Upper lobe of left lung (tissue), 6 donors: ENCODE measurements around the gene MAP2K7. TPM values are rescaled to one million over a fixed set of nuclear protein-coding genes. Genes with fewer than 3 reads are reported as not detected.

Experiments
- ATAC-seq, 2 donors: fragments of 200-7000 bp; cut with Tn5 transposase; one replicate each; pipeline ENCODE4 v1.9.1; 2022; ENCODE audit warnings: mild to moderate bottlenecking in 2 of 2, moderate library complexity in 2 of 2; ENCODE audit not compliant: low FRiP score in 2 of 2
- DNase-seq, 2 donors: peaks; one replicate each; pipeline ENCODE4 v3.0.0-alpha.2; 2019 to 2020
- H3K27ac ChIP-seq, 4 donors: fragments of 200-600 bp; sonication (generic); one replicate each; pipeline ENCODE4 v1.5.1; 2016 to 2019
- H3K27me3 ChIP-seq, 4 donors: fragments of 200-600 bp; sonication (generic); one replicate each; pipeline ENCODE4 v1.5.1; 2017 to 2019
- H3K36me3 ChIP-seq, 4 donors: fragments of 200-600 bp; sonication (generic); one replicate each; pipeline ENCODE4 v1.5.1; 2016 to 2019
- H3K4me1 ChIP-seq, 4 donors: fragments of 200-600 bp; sonication (generic); one replicate each; pipeline ENCODE4 v1.5.1; 2018 to 2019
- H3K4me3 ChIP-seq, 4 donors: fragments of 200-600 bp; sonication (generic); one replicate each; pipeline ENCODE4 v1.5.1; 2017 to 2019; ENCODE audit warnings: mild to moderate bottlenecking in 2 of 4, moderate library complexity in 1 of 4
- H3K9me3 ChIP-seq, 4 donors: fragments of 200-600 bp; sonication (generic); one replicate each; pipeline ENCODE4 v1.5.1; 2018 to 2019
- EP300 ChIP-seq, 4 donors: sonication (generic); formaldehyde crosslinking; IDR thresholded peaks; one replicate each; pipeline ENCODE4 v1.5.1; 2017; ENCODE audit warnings: antibody characterized with exemption in 4 of 4, control low read depth in 2 of 4
- POLR2A ChIP-seq, 4 donors: fragments of 450-650 bp; IDR thresholded peaks; one replicate each; pipeline ENCODE4 v1.5.1; 2016 to 2017; ENCODE audit warnings: antibody characterized with exemption in 4 of 4, mild to moderate bottlenecking in 2 of 4
- POLR2AphosphoS5 ChIP-seq, 2 donors: sonication (generic); formaldehyde crosslinking; IDR thresholded peaks; one replicate each; pipeline ENCODE4 v1.5.1; 2017; ENCODE audit warnings: antibody characterized with exemption in 2 of 2
- WGBS, 2 donors: methylation state at CpG; one replicate each; pipeline ENCODE4 v1.1.5; 2017 to 2018; 5-methylcytosine and 5-hydroxymethylcytosine counted together
- total RNA-seq, 6 donors: library from RNA; depleted of rRNA in 4 of 6; stranded (reverse); fragments of >200 nt in 4 of 6; gene quantifications; one replicate each; pipeline versions ENCODE4 v1.1.0 to v1.2.1, GENCODE V29; 2016 to 2021
- TF ChIP-seq, protein P1 (sequence below), 6 experiments: fragments of 450-650 bp in 4 of 6; fragments of 200-600 bp in 2 of 6; sonication (generic) in 2 of 6; IDR thresholded peaks; one replicate each; pipeline ENCODE4 v1.5.1; 2016 to 2019; ENCODE audit warnings: antibody characterized with exemption in 6 of 6
- donor health status: DM: no; HTN: no; CAD: no; lungs with moderate emphysema.
- donor health status: DM: no; HTN: yes; CAD: no; lungs with severe emphysema.

MAP2K7 gene
- total RNA-seq, 6 donors from 2014 or later, result 21.1 to 61.8 (median 33.0) TPM

DNA sequence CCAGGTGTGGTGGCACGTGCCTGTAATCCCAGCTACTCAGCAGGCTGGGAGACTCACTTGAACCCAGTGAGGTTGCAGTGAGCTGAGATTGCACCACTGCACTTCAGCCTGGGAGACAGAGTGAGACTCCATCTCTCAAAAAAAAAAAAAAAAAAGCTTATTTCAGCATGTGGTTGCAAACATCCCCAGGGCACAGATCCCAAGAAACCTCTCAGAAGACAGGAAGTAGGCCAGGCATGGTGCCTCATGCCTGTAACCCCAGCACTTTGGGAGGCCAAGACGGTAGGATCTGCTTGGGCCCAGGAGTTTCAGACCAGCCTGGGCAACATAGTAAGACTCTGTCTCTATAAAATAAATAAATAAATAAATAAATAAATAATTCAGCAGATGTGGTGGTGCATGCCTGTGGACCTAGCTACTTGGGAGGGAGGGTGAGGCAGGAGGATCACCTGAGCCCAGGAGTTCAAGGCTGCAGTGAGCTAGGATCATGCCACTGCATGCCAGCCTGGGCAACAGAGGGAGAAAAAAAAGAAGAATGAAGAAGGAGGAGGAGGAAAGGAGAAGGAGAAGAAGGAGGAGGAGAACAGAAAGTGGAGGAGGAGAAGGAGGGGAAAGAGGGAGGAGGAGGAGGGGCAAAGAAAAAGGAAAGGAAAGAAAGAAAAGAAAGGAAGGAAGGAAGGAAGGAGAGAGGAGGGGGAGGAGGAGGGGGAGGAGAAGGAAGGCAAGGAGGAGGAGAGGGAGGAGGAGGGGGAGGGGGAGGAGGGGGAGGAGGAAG, 19.7 kb upstream of the MAP2K7 start:
- H3K36me3 ChIP-seq, result no peaks in the 10 kb centered on the region
- H3K9me3 ChIP-seq, result no peaks in the 10 kb centered on the region
- no peak overlapping the region for H3K27ac ChIP-seq
- peaks cover 0 to 13% (median 9%) of the 10 kb centered on the region in 4 donors for H3K4me1 ChIP-seq
- ATAC-seq (no peak), DNase-seq (no peak)
- WGBS, 2 donors, result 66 to 87% methylated on average over 2 of the region's 2 CpGs
- H3K27me3 ChIP-seq, result peaks cover 0 to 8% (median 4%) of the 10 kb centered on the region in 4 donors
- no peak overlapping the region for H3K4me3 ChIP-seq
- TF ChIP-seq POLR2AphosphoS5 (IDR thresholded peaks at IDR 0.05) (no peak), EP300 (IDR thresholded peaks at IDR 0.05) (no peak), POLR2A (IDR thresholded peaks at IDR 0.05) (no peak)
- TF ChIP-seq, protein P1, sequence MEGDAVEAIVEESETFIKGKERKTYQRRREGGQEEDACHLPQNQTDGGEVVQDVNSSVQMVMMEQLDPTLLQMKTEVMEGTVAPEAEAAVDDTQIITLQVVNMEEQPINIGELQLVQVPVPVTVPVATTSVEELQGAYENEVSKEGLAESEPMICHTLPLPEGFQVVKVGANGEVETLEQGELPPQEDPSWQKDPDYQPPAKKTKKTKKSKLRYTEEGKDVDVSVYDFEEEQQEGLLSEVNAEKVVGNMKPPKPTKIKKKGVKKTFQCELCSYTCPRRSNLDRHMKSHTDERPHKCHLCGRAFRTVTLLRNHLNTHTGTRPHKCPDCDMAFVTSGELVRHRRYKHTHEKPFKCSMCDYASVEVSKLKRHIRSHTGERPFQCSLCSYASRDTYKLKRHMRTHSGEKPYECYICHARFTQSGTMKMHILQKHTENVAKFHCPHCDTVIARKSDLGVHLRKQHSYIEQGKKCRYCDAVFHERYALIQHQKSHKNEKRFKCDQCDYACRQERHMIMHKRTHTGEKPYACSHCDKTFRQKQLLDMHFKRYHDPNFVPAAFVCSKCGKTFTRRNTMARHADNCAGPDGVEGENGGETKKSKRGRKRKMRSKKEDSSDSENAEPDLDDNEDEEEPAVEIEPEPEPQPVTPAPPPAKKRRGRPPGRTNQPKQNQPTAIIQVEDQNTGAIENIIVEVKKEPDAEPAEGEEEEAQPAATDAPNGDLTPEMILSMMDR (IDR thresholded peaks at IDR 0.05), result no peak

DNA sequence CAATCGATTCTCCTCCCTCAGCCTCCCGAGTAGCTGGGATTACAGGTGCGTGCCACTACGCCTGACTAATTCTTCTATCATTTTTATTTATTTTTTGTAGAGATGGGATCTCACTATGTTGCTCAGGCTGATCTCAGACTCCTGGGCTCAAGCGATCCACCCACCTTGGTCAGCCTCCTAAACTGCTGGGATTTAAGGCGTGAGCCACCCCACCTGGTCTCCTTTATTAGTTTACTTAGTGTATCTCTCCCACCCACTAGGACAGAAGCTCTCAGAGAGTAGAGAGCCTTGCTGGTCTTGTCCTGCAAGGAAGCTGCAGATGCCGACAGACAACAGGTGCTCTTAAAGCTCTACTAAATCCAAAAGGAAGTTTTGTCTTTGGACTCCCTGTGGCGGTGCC, 17.9 kb upstream of the MAP2K7 start:
- Histone ChIP-seq H3K27ac (no peak overlapping the region), H3K9me3 (no peaks in the 10 kb centered on the region), H3K36me3 (no peaks in the 10 kb centered on the region), H3K4me1 (peaks cover 0 to 13% (median 9%) of the 10 kb centered on the region in 4 donors), H3K4me3 (no peak overlapping the region), H3K27me3 (peaks cover 0 to 8% (median 4%) of the 10 kb centered on the region in 4 donors)
- WGBS, 2 donors, result 85 to 87% methylated on average over 8 of the region's 8 CpGs
- TF ChIP-seq POLR2AphosphoS5 (IDR thresholded peaks at IDR 0.05) (no peak), EP300 (IDR thresholded peaks at IDR 0.05) (no peak), POLR2A (IDR thresholded peaks at IDR 0.05) (no peak)
- TF ChIP-seq, protein P1 (IDR thresholded peaks at IDR 0.05), result no peak
- ATAC-seq, result no peak
- no peak for DNase-seq

DNA sequence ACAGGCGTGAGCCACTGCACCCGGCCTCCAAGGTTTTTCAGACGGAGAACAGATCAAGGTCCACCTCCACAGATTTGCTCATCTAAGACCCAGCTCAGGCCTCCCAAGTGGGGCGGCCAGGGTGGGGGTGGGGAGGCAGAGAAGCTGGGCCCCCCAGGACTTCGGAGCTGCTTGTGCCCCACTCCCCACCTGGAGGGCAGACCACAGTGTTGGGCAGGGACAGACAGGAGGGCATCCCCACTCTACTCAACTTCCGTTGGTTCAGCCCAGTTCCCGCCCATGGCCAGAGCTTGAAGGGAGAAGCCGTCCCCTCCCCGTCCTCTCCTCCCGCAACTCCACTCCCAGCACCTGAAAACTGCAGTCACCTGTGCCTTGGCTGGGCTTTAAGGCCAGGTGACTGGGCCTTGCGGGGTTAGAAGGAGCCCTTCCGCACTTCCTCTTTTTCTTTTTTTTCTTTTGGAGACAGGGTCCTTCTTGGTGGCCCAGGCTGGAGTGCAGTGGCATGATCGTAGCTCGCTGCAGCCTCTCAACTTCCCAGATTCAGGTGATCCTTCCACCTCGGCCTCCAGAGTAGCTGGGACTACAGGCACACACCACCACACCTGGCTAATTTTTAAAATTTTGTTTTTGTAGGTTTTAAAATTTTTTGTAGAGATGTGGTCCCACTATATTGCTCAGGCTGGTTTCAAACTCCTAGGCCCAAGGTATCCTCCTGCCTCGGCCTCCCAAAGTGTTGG, 16.1 kb upstream of the MAP2K7 start:
- TF ChIP-seq, protein P1 (IDR thresholded peaks at IDR 0.05), result no peak
- TF ChIP-seq POLR2A (IDR thresholded peaks at IDR 0.05) (no peak), POLR2AphosphoS5 (IDR thresholded peaks at IDR 0.05) (no peak), EP300 (IDR thresholded peaks at IDR 0.05) (no peak)
- WGBS, 2 donors, result 80 to 85% methylated on average over 13 to 16 of the region's 16 CpGs
- no peak for ATAC-seq
- Histone ChIP-seq H3K9me3 (no peaks in the 10 kb centered on the region), H3K4me1 (peaks cover 0 to 13% (median 9%) of the 10 kb centered on the region in 4 donors), H3K36me3 (no peaks in the 10 kb centered on the region), H3K4me3 (peak overlapping the region in 1 of 4 donors; percentile 52), H3K27ac (no peak overlapping the region), H3K27me3 (peaks cover 0 to 8% (median 4%) of the 10 kb centered on the region in 4 donors)
- DNase-seq, result no peak

DNA sequence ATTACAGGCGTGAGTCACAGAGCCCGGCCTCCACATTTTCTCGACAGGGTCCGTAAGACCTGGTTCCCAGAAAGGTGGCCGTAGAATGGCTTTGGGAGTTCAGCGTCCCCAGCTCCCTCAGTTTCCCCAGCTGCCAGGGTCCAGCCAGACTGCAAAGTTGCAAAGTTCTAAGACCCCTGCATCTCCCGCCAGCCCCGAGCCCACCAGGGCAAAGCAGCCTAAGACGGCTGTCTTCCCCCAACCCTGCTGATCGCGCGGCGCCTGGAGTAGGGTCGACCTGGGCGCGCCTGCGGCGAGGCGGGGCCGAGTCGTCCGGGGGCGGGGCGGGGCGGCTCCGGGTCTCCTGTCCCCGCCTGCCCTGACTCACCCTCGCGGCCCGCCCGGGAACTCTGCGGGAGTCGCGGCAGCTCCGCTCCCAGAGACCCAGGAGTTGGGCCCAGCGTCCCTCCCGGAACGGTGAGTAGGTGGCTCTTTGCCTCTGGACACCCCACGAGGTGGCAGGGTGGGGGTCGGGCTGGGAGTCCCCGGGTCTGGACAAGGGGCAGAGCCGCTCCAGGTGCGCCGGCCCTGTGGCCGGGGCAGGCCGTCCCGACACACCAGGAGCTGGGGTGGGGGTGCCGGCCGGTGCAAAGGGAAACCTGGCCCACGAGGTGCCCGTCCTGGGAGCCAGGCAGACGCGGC, 15.4 kb upstream of the MAP2K7 start, which contains the start of gene LRRC8E:
Gene LRRC8E (plus strand): TSS at position 366 of the 681 bp plus-strand sequence. CDS start 7,094 bp downstream, outside the sequence.
- peaks cover 0 to 8% (median 4%) of the 10 kb centered on the region in 4 donors for H3K27me3 ChIP-seq
- TF ChIP-seq, protein P1 (IDR thresholded peaks at IDR 0.05), result peak in 1 of 6 experiments; percentile 7
- TF ChIP-seq POLR2A (IDR thresholded peaks at IDR 0.05) (peak in 2 of 4 donors; percentile 40 to 48), POLR2AphosphoS5 (IDR thresholded peaks at IDR 0.05) (peak in 1 of 2 donors; percentile 36), EP300 (IDR thresholded peaks at IDR 0.05) (no peak)
- H3K9me3 ChIP-seq, result no peaks in the 10 kb centered on the region
- peak within 1 kb of the TSS in 3 of 4 donors; percentile 47 to 54 (median 52) for H3K4me3 ChIP-seq
- peaks cover 0 to 13% (median 9%) of the 10 kb centered on the region in 4 donors for H3K4me1 ChIP-seq
- ATAC-seq (peak; percentile 87 to 95), DNase-seq (peak; percentile 79 to 94)
- WGBS, 2 donors, result 22 to 26% methylated on average over 13 to 17 of the region's 53 CpGs
- H3K27ac ChIP-seq, result peak within 1 kb of the TSS in 2 of 4 donors; percentile 52 to 64
- no peaks in the 10 kb centered on the region for H3K36me3 ChIP-seq
